ENCODE results near the gene HOXC13. TPM values are rescaled to one million over a fixed set of nuclear protein-coding genes. Genes with fewer than 3 reads are reported as not detected.

HOXC13 gene
- total RNA-seq, 2 experiments from 2014 or later: not detected

GRCh38 chr12:53950789-53951576 is 12.4 kb downstream of the HOXC13 start:
- peaks cover 96 to 99% of the 10 kb centered on the region in 2 experiments for H3K27me3 ChIP-seq (ENCODE audit: control insufficient read depth in 1 of 2, insufficient read depth in 2 of 2, low read length in 2 of 2)
- TF ChIP-seq CTCF (IDR thresholded peaks at IDR 0.05): no peak
- no peak overlapping the region for H3K4me3 ChIP-seq (ENCODE audit: low read length)
- H3K27me3 Mint-ChIP-seq: peaks cover 95% of the 10 kb centered on the region
- DNase-seq (no peak), ATAC-seq (ENCODE audit: poor library complexity) (no peak)
- H3K36me3 Mint-ChIP-seq (ENCODE audit: low read depth): no peaks in the 10 kb centered on the region
- no peaks in the 10 kb centered on the region for H3K36me3 ChIP-seq (ENCODE audit: insufficient read depth, low read length)
- no peak overlapping the region for H3K27ac ChIP-seq (ENCODE audit: low read depth in 1 of 2, low read length in 2 of 2)
- peaks cover 4 to 64% of the 10 kb centered on the region in 2 experiments for H3K9me3 ChIP-seq (ENCODE audit: control insufficient read depth in 1 of 2, insufficient read depth in 1 of 2, low read length in 2 of 2)
- no peak overlapping the region for H3K4me3 Mint-ChIP-seq
- ChIA-PET POLR2A (no interaction called here), CTCF (no interaction called here)
- intact Hi-C loops (cut with DNase I, micrococcal nuclease): loop anchor here in 1 of 2 experiments (2.0 to 5.0 kb wide), 2 partner anchors 14 to 36 kb away; partner anchors contain the start of gene HOXC10
- H3K9me3 Mint-ChIP-seq: no peaks in the 10 kb centered on the region
- no peak overlapping the region for H3K27ac Mint-ChIP-seq
- H3K4me1 ChIP-seq (ENCODE audit: insufficient read depth, low read length): peaks cover 35% of the 10 kb centered on the region
- H3K4me1 Mint-ChIP-seq (ENCODE audit: low read depth): peaks cover 20% of the 10 kb centered on the region

GRCh38 chr12:53951577-53952334 is 13.1 kb downstream of the HOXC13 start:
- Histone ChIP-seq H3K9me3 (ENCODE audit: control insufficient read depth in 1 of 2, insufficient read depth in 1 of 2, low read length in 2 of 2) (peaks cover 4 to 72% of the 10 kb centered on the region in 2 experiments), H3K4me1 (ENCODE audit: insufficient read depth, low read length) (peaks cover 43% of the 10 kb centered on the region), H3K27me3 (ENCODE audit: control insufficient read depth in 1 of 2, insufficient read depth in 2 of 2, low read length in 2 of 2) (peaks cover 96 to 99% of the 10 kb centered on the region in 2 experiments), H3K27ac (ENCODE audit: low read depth in 1 of 2, low read length in 2 of 2) (no peak overlapping the region), H3K36me3 (ENCODE audit: insufficient read depth, low read length) (no peaks in the 10 kb centered on the region), H3K4me3 (ENCODE audit: low read length) (no peak overlapping the region)
- ChIA-PET CTCF (no interaction called here), POLR2A (no interaction called here)
- H3K4me3 Mint-ChIP-seq: no peak overlapping the region
- no peaks in the 10 kb centered on the region for H3K36me3 Mint-ChIP-seq (ENCODE audit: low read depth)
- H3K9me3 Mint-ChIP-seq: no peaks in the 10 kb centered on the region
- H3K27me3 Mint-ChIP-seq: peaks cover 95% of the 10 kb centered on the region
- intact Hi-C loops (cut with DNase I, micrococcal nuclease): loop anchor here in 1 of 2 experiments (2.0 to 5.0 kb wide), 2 partner anchors 15 to 36 kb away; partner anchors contain the start of gene HOXC10
- no peak for TF ChIP-seq CTCF (IDR thresholded peaks at IDR 0.05)
- DNase-seq (no peak), ATAC-seq (ENCODE audit: poor library complexity) (no peak)
- H3K4me1 Mint-ChIP-seq (ENCODE audit: low read depth): peaks cover 28% of the 10 kb centered on the region
- H3K27ac Mint-ChIP-seq: no peak overlapping the region

- no peaks in the 10 kb centered on the region for H3K36me3 Mint-ChIP-seq (ENCODE audit: low read depth)
- H3K4me3 ChIP-seq (ENCODE audit: low read length): no peak overlapping the region
- ChIA-PET CTCF (no interaction called here), POLR2A (no interaction called here)
- H3K4me3 Mint-ChIP-seq: peak overlapping the region; percentile 36
- H3K27ac Mint-ChIP-seq: peak overlapping the region; percentile 49
- H3K4me1 ChIP-seq (ENCODE audit: insufficient read depth, low read length): peaks cover 49% of the 10 kb centered on the region
- peaks cover 33% of the 10 kb centered on the region for H3K4me1 Mint-ChIP-seq (ENCODE audit: low read depth)
- intact Hi-C loops (cut with DNase I, micrococcal nuclease): loop anchor here in 1 of 2 experiments (5.0 kb wide), 1 partner anchor 35 kb away; the partner anchor contains the start of gene HOXC10
- no peaks in the 10 kb centered on the region for H3K9me3 Mint-ChIP-seq
- ATAC-seq (ENCODE audit: poor library complexity) (no peak), DNase-seq (no peak)
- peaks cover 95% of the 10 kb centered on the region for H3K27me3 Mint-ChIP-seq
- peaks cover 97 to 99% of the 10 kb centered on the region in 2 experiments for H3K27me3 ChIP-seq (ENCODE audit: control insufficient read depth in 1 of 2, insufficient read depth in 2 of 2, low read length in 2 of 2)
- H3K9me3 ChIP-seq (ENCODE audit: control insufficient read depth in 1 of 2, insufficient read depth in 1 of 2, low read length in 2 of 2): peaks cover 4 to 78% of the 10 kb centered on the region in 2 experiments
- H3K27ac ChIP-seq (ENCODE audit: low read depth in 1 of 2, low read length in 2 of 2): no peak overlapping the region
- no peak for TF ChIP-seq CTCF (IDR thresholded peaks at IDR 0.05)
- H3K36me3 ChIP-seq (ENCODE audit: insufficient read depth, low read length): no peaks in the 10 kb centered on the region
These were observed 13.7 kb downstream of the HOXC13 start for GRCh38 chr12:53952335-53952694.

Measured in CD4-positive, alpha-beta T cell (primary cell).